ENCODE results near the gene NBPF1.
"Not testable (repeated sequence)": the region's sequence is repeated elsewhere in the genome, so short reads cannot be mapped to it uniquely, and the experiment has no call there.

Gene NBPF1

DNA sequence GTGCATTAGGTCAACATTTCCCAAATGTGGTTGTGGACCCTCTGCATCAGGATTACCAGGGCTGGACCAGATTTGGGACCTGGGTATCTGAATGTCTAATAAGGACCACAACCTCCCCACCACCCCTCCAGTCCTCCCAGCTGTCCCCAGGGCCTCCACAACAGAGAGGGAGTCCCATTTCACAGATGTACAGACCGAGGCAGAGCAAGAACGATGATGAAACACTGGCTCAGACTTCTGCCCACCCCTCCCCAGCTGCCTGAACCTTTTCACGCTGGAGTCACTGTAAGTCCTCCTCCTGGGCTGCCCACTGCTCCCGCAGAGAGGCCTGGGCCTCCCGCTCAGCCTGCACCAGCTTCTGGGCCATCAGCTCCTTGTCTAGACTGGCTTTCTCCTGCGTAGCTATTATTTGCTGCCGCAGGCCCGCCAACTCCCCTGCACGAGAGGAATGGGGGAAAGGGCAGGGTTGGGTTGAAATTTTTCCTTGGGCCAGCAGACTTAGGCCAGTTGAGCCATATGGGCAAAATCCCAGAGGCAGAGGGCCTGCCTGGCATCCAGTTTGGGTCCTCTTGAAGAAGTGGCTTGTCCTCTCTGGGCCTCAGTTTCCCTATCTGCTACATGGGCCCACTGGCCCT, 8.4 kb upstream of the NBPF1 start:
- DNase-seq: not testable (repeated sequence)

DNA sequence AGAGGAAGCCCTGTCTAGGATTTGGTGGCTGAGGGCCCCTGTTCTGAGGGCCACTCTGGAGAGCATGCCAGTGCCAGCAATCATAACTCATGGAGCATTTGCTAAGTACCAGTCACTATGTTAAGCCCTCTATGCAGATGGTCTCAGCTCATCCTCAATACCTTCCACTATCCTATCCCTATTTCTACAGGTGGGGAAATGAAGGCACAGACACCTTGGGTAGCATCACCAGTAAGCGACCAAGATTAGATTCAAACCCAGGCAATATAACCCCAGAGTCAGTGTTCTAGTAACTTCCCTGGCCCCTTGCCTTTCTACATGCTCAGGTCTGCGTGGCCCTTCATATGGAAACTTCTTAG, 7.9 kb upstream of the NBPF1 start:
- no peak for DNase-seq

GRCh38 chr1:16619803-16620501, 6.6 kb upstream of the NBPF1 start:
- DNase-seq: not testable (repeated sequence)

DNA sequence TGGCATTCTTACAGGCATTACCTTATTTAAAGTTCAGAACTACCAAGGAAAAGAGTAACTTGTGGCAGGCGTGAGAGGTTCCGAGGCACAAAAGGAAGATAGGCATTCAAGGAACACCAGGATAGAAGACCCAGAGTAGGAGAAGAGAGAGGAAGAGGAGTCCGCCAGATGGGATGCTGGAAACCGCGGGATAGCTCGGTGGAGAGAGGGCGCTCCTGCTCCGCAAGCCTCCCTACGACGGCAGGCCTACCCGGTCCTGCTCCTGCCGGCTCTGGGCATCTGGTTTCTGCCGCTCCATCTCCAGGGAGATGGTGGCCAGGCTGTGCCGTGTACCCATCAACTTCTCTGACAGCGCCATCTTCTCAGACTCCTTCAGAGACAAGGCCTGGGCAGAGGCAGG, 5.4 kb upstream of the NBPF1 start:
- DNase-seq: no peak

DNA sequence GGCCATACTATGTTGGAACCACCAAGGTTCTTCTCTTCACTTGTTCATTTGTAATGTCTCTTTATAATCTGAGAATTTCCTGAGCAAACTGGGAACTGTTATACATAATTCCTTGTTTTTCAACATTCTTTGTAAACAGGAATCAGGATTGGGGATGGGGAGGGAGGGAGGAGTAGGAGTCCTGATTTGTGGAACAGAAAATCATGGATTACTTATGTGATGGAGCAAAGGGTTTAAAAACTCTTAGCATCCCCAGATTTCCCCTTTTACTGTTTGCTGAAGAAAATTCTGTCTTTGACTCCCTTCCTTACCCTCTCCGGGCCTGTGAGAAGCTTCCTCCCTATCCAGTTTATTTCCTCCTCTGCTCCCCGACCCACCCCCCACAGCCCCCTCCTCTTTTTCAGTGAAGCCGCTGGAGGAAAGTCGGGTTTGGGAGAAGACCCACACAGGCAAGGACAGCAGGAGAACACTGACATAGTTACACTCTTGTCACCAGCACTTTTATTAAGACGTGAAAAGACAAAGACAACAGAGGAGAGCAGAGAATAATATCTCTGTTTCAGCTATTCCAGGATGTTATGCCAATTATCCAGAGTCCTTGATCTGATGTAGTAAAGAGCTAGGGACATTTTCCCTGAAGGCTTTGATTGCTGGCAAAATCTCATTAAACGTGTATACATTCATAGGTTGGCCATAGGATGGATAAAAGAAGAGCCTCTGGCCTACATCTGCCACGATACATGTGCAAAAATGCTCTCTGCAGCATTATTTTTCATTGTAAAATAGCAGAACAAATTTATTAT, 4.6 kb upstream of the NBPF1 start:
- DNase-seq: no peak

- no peak for DNase-seq
Measured at GRCh38 chr1:16617114-16617631, 3.8 kb upstream of the NBPF1 start.

DNA sequence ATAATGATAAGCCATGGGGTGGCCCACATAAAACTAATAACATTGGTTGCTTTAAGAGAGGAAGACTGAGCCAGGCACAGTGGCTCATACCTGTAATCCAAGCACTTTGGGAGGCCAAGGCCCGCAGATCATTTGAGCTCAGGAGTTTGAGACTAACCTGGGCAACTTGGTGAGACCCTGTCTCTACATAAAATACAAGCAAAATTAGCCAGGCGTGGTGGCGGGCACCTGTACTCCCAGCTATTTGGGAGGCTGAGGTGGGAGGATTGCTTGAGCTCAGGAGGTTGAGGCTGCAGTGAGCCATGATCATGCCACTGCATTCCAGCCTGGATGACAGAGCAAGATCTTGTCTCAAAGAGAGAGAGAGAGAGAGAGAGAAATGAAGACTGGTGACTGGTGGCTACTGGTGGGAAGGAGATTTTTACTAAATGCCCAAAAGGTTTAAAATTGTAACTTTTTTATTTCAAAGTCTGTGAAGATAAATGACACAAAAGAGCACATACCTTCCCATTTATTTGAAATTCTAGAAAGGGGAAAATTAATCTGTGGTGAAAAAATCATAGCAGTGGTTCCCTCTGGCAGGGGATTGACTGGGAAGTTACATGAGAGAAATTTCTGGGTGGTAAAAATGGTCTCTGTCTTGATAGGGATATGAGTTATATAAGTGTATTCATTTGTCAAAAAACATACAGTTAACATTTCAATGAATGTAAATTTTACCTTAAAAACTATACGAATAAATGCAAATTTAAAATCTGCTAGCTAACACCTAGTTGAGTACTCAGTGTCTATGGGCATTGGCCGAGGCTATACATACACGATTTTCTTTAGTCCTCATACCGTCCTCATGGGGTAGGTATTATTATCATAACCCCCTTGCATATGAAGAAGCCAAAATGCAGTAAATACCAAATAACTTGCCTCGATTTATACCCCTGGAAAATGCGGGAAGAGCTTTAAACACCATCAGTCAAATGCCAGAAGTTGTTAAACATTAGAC, 2.2 kb upstream of the NBPF1 start:
- DNase-seq: no peak

DNA sequence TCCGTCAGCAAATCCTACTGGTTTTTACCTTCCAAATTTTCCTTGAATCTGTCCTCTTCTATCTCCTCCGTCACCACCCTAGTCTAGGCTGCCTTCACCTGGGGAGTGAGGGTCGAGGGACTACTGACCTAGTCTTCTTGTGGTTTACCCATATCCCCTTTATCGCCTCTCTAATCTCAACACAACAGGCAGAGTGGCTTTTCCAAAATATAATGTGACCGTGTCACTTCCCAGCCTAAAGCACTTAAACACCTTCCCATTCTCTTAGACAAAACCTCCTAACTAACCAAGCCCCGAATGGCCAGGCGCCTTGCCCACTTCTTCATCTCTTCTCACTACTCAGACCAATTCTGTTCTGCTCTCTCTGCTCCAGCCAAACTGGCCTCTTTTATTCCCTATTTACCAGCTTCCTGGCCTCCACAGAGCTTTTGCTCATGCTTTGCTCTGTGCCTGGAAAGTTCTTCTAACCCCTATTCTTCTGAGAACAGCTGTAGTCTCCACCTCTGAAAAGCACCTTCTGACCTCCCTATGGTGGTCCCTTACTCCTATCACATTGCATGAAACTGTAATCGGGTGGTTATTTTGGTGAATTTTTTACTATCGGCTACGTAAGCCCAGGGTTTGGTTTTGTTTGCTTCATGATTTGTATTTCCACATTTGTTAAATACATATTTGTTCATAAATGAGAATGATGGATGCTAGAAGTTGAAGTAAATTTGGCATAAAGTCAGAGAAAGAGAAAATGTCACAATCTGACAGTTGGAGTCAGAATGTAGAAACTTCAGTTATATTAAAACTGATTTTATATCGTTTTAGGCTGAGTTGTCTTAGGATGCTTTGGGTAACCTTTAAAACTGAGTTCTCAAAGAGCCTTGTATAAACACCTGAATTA, 1.2 kb upstream of the NBPF1 start:
- no peak for DNase-seq

- no peak for DNase-seq
Measured at GRCh38 chr1:16612332-16613172, 812 bp downstream of the NBPF1 start.

GRCh38 chr1:16611981-16612331, 1.4 kb downstream of the NBPF1 start:
- DNase-seq: not testable (repeated sequence)

DNA sequence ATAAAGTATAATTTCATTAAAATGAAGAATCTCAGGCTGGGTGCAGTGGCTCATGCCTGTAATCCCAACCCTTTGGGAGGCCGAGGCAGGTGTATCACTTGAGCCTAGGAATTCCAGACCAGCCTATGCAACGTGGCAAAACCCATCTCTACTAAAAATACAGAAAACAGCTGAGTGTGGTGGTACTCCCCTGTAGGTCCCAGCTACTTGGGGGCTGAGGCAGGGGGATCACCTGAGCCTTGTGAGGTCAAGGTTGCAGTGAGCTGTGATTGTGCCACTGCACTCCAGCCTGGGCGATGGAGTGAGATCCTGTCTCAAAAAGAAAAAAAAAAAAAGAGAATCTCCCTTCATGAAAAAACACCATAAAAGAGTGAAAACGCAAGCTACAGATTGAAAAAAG, 2.2 kb downstream of the NBPF1 start:
- not testable (repeated sequence) for DNase-seq

GRCh38 chr1:16610553-16610952, 2.8 kb downstream of the NBPF1 start:
- DNase-seq: not testable (repeated sequence)

GRCh38 chr1:16609761-16610160, 3.6 kb downstream of the NBPF1 start:
- DNase-seq: not testable (repeated sequence)

DNA sequence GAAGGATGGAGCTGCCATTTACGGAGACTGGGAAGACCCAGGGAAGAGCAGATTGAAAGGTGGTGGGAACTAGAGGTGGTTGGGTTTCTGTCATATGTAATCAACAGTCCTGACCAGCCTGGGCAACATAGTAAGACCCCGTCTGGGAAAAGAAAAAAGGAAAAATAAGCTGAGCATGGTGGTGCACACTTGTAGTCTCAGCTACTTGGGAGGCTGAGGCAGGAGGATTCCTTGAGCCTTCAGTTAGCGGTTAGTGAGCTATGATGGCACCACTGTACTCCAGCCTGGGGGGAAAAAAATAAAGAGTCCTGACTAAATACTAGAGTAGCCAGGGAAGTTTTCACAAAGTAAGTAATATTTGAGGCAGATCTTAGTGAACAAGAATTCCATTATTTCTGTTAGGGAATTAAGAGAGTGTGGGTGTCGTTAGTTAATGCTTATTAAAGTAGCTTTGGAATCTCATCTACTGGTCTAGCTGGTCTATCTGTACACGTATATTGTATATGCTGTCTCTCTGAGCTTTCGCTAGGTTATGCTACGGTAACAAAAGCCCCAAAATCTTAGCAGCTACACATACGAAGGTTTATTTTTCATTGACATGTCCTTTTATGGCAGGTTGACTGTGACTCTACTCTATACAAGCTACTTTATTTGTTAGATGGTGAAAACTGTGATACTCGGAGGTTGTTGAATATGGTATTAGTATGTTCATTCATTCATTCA, 4.4 kb downstream of the NBPF1 start:
- no peak for DNase-seq

- not testable (repeated sequence) for DNase-seq
Measured at GRCh38 chr1:16607853-16608815, 5.2 kb downstream of the NBPF1 start.

GRCh38 chr1:16607433-16607851, 5.9 kb downstream of the NBPF1 start:
- no peak for DNase-seq

GRCh38 chr1:16606666-16607432, 6.5 kb downstream of the NBPF1 start:
- not testable (repeated sequence) for DNase-seq

Measured in activated CD4-positive, alpha-beta T cell treated with anti-CD3 and anti-CD28 coated beads, Interleukin-2, amount 50 U/mL, for 1 hour (primary cell).